Right atrium auricular region (tissue), 2 donors: Measurements from ENCODE around the gene PTPN4. TPM values are rescaled to one million over a fixed set of nuclear protein-coding genes. Genes with fewer than 3 reads are reported as not detected.

ENCODE experiments used
- DNase-seq: peaks from one replicate; pipeline ENCODE4 v3.0.0-alpha.2; 2019; ENCODE audit warnings: low spot score
- H3K27ac ChIP-seq, 2 donors: fragments of 200-600 bp; sonication (generic); 1 replicate in 1 of 2; 2 replicates in 1 of 2; pipeline ENCODE4 v1.5.1; 2016 to 2019
- H3K27me3 ChIP-seq, 2 donors: fragments of 200-600 bp; sonication (generic); one replicate each; pipeline versions ENCODE4 v1.5.1 to v1.6.0; 2017 to 2019
- H3K36me3 ChIP-seq: fragments of 200-600 bp; sonication (generic); one replicate; pipeline ENCODE4 v1.5.1; 2016
- H3K4me1 ChIP-seq, 2 donors: fragments of 200-600 bp; sonication (generic); one replicate each; pipeline versions ENCODE4 v1.5.1 to v1.6.0; 2017 to 2019
- H3K4me3 ChIP-seq, 2 donors: fragments of 200-600 bp; sonication (generic); 1 replicate in 1 of 2; 2 replicates in 1 of 2; pipeline ENCODE4 v1.5.1; 2017 to 2019; ENCODE audit warnings: mild to moderate bottlenecking in 1 of 2, moderate library complexity in 1 of 2
- H3K9me3 ChIP-seq, 2 donors: fragments of 200-600 bp; sonication (generic); one replicate each; pipeline ENCODE4 v1.5.1; 2019
- total RNA-seq, 2 donors: library from RNA; depleted of rRNA; stranded (reverse); fragments of >200 nt; gene quantifications; one replicate each; pipeline ENCODE4 v1.1.0, GENCODE V29; 2016
- TF ChIP-seq, protein P1 (sequence below), 2 donors: fragments of 200-600 bp; sonication (generic); IDR thresholded peaks; one replicate each; pipeline ENCODE4 v1.5.1; 2019; ENCODE audit warnings: antibody characterized with exemption in 2 of 2

PTPN4 gene
- total RNA-seq, 2 donors from 2014 or later: 23.7 to 44.1 TPM

DNA sequence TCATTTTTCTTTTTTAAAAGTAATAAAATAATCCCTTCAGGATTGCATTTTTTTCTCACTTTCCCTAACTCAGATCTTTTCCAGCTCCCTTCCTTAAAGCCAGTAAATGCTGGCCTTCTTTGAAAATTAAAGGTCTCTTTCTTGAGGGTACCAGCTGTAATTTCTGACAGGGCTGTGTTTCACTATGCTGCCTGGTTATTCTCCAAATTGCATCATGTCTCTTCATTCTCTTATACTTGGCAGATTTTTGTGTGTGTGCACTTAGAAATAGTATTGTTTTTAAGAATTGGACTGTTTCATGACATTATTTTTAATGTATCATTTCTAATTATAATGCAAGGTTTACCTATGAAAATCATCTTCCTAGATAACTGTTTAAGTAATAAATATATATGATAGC, 181.1 kb downstream of the PTPN4 start:
- Histone ChIP-seq H3K27ac (no peak overlapping the region), H3K36me3 (no peaks in the 10 kb centered on the region), H3K4me1 (no peaks in the 10 kb centered on the region), H3K27me3 (no peaks in the 10 kb centered on the region), H3K9me3 (no peaks in the 10 kb centered on the region), H3K4me3 (no peak overlapping the region)
- TF ChIP-seq, protein P1, sequence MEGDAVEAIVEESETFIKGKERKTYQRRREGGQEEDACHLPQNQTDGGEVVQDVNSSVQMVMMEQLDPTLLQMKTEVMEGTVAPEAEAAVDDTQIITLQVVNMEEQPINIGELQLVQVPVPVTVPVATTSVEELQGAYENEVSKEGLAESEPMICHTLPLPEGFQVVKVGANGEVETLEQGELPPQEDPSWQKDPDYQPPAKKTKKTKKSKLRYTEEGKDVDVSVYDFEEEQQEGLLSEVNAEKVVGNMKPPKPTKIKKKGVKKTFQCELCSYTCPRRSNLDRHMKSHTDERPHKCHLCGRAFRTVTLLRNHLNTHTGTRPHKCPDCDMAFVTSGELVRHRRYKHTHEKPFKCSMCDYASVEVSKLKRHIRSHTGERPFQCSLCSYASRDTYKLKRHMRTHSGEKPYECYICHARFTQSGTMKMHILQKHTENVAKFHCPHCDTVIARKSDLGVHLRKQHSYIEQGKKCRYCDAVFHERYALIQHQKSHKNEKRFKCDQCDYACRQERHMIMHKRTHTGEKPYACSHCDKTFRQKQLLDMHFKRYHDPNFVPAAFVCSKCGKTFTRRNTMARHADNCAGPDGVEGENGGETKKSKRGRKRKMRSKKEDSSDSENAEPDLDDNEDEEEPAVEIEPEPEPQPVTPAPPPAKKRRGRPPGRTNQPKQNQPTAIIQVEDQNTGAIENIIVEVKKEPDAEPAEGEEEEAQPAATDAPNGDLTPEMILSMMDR (IDR thresholded peaks at IDR 0.05): no peak
- no peak for DNase-seq

DNA sequence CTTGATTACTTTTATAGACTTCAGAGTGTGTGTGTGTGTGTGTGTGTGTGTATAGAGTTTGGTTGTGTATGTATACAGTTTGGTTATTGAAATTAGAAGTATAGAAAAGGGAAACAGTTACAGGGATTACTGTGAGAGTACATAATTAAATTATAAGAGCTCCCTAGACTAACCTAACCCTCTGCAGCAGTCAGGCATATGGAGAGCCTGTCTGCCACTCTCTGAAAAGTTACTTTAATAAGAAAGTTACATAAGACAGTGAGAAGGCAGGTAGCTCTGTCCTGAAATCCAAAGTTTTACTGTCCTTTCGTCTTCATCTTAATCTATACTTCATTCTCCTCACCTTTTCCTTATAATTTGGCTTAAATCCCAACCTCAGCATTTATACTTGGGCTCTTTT, 181.7 kb downstream of the PTPN4 start:
- H3K9me3 ChIP-seq: no peaks in the 10 kb centered on the region
- DNase-seq: no peak
- no peaks in the 10 kb centered on the region for H3K36me3 ChIP-seq
- H3K4me1 ChIP-seq: no peaks in the 10 kb centered on the region
- TF ChIP-seq, protein P1 (IDR thresholded peaks at IDR 0.05): no peak
- H3K27me3 ChIP-seq: no peaks in the 10 kb centered on the region
- H3K4me3 ChIP-seq: no peak overlapping the region
- no peak overlapping the region for H3K27ac ChIP-seq

DNA sequence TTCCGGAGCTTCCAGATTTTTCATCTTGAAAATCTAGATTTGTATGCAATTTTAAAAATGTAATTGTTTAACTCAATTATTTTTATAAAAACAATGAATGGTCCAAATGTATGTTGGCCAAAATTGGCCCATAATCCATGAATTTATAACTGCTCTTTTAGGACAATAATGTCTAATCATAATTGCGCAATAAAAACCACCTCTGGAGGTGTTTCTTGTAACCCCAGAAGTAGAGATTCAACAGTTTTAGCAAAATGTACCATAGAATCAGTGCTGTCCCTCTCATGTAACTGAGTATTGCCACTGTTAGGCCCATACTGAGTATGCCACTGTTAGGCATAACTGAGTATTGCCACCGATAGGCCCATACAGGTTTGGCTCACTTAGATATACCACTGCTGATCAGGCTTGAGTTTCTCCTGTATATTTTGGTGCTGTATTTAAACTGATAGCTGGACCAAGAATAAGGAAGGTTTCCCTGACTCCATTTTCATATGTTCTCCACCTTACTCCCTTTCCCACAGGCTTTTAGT, 182.3 kb downstream of the PTPN4 start:
- TF ChIP-seq, protein P1 (IDR thresholded peaks at IDR 0.05): no peak
- H3K4me1 ChIP-seq: no peaks in the 10 kb centered on the region

DNA sequence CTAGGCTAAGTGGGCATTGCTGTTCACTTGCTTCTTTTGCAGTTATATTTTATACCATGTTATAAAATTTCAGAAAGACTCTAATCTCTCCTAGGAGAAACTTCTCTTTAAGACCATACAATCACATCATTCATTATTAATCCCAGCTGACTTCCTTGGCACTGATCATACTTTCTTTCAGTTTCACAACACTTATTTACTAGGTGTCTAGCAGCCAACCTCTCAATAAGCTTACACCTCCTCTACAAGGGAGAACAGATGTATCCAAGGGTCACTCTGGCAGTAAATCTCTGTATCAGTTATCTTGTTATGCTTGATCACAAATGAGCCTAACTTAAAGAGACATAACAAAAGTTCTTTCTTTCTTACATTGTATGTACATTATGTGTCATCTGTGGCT, 183.3 kb downstream of the PTPN4 start:
- H3K4me1 ChIP-seq: no peaks in the 10 kb centered on the region
- TF ChIP-seq, protein P1 (IDR thresholded peaks at IDR 0.05): no peak
- H3K9me3 ChIP-seq: no peaks in the 10 kb centered on the region
- peaks cover 8% of the 10 kb centered on the region for H3K36me3 ChIP-seq
- no peak for DNase-seq
- H3K27ac ChIP-seq: no peak overlapping the region
- no peak overlapping the region for H3K4me3 ChIP-seq
- H3K27me3 ChIP-seq: no peaks in the 10 kb centered on the region

More for the DNA sequence above, 182.3 kb downstream of the PTPN4 start:
- no peaks in the 10 kb centered on the region for H3K9me3 ChIP-seq
- H3K27ac ChIP-seq: no peak overlapping the region
- no peak overlapping the region for H3K4me3 ChIP-seq
- H3K36me3 ChIP-seq: peaks cover 4% of the 10 kb centered on the region
- no peaks in the 10 kb centered on the region for H3K27me3 ChIP-seq
- no peak for DNase-seq

DNA sequence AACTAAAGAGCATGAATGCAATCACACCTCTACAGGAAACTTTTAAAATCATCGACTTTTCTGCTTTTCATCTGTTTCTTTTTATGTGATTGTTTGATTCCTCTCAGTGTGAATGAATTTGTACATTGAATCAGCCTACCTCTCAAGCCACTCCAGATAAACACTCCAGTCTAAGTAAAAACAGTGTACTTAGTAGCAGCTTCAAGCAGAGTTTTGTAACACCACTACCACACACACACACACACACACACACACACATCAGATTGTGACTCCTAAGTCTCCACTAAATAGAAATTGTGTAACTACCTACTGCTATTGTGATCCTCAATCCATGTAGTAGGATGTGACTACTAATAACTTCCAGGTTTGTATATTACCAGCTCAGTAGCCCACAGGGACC, 187.8 kb downstream of the PTPN4 start:
- H3K36me3 ChIP-seq: peaks cover 13% of the 10 kb centered on the region
- no peak overlapping the region for H3K4me3 ChIP-seq
- no peak for DNase-seq
- no peaks in the 10 kb centered on the region for H3K4me1 ChIP-seq
- H3K27ac ChIP-seq: no peak overlapping the region
- TF ChIP-seq, protein P1 (IDR thresholded peaks at IDR 0.05): no peak
- no peaks in the 10 kb centered on the region for H3K27me3 ChIP-seq
- H3K9me3 ChIP-seq: no peaks in the 10 kb centered on the region

DNA sequence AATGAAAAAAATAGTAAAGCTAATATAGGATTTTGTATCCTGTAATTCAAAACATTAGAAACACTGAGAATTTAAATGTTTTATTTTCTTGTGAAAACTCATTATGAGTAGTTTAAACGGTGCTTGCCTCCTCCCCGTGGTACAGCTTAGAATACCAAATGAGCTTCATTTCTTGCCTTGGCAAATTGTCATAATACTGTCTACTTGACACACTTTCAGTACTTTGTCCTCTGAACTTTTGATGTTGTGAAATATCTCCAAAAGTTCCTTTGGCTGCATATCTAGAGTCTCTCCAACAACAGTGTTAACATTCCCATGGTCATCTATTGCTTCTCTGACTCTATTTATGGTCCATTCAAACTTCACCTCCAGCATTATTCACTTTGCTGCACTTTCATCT, 191.2 kb downstream of the PTPN4 start:
- H3K27ac ChIP-seq: no peak overlapping the region
- no peaks in the 10 kb centered on the region for H3K4me1 ChIP-seq
- no peak for DNase-seq
- H3K4me3 ChIP-seq: no peak overlapping the region
- H3K27me3 ChIP-seq: no peaks in the 10 kb centered on the region
- TF ChIP-seq, protein P1 (IDR thresholded peaks at IDR 0.05): no peak
- peaks cover 13% of the 10 kb centered on the region for H3K36me3 ChIP-seq
- H3K9me3 ChIP-seq: no peaks in the 10 kb centered on the region
